ENCODE measurements around the gene MAP10.
"Not testable (repeated sequence)": the region's sequence is repeated elsewhere in the genome, so short reads cannot be mapped to it uniquely, and the experiment has no call there.

MAP10 gene, protein sequence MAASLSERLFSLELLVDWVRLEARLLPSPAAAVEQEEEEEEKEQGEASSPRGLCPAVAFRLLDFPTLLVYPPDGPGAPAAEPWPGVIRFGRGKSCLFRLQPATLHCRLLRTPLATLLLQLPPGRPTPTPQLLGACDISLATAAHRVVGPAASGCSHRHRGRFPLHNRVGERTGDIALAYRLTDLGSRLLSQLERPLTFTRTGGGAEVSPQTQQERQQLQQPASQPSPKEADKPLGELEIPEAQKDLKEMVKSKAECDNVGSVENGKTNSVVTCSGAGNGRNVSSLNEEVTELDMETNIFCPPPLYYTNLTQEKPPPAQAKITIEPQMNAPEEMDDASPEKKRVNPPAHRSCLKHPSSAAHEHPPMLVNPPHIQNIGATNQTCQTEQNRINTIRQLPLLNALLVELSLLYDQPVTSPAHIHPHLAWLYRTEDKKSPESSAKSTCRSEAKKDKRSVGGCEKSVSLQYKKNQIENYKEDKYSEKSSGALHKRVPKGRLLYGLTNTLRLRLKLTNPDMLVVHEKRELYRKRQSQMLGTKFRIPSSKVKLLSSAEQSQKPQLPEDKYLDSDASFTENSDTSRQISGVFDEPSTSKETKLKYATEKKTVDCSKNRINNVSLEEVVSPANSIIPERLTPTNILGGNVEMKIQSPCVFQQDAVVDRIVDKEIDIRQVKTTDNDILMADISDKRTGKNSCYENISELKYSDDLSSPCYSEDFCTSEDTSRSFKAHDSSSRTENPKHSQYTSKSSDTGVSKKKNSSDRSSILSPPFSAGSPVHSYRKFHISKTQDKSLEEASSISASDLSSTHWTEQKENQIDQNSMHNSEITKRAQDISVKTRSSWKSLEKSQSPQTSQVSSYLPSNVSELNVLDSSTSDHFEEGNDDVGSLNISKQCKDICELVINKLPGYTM

DNA sequence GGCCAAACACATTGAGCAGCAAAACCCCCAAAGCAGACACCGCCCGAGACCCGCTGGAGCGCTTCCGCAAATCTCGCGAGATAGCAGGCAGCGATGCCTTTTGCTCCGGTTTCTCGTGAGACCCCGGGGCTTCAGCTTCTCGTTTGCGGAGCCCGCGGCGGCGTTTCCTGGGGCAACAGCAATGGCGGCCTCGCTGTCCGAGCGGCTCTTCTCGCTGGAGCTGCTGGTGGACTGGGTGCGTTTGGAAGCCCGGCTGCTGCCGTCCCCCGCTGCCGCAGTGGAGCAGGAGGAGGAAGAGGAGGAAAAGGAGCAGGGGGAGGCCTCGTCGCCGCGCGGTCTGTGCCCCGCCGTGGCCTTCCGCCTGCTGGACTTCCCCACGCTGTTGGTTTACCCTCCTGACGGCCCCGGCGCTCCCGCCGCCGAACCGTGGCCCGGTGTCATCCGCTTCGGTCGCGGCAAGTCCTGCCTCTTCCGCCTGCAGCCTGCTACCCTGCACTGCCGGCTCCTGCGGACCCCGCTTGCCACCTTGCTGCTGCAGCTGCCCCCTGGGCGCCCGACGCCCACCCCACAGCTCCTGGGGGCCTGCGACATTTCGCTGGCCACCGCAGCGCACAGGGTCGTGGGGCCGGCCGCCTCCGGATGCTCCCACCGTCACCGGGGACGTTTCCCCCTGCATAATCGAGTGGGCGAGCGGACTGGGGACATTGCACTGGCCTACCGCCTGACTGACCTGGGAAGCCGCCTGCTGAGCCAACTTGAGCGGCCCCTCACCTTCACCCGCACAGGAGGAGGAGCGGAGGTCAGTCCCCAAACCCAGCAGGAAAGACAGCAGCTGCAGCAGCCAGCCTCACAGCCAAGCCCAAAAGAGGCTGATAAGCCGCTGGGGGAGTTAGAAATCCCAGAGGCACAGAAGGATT, at the start of gene MAP10:
TSS of gene MAP10 (plus strand) at position 148 of the 917 bp plus-strand sequence. CDS start at position 182, 34 bp downstream.
- DNase-seq = peak; percentile 62 to 69

DNA sequence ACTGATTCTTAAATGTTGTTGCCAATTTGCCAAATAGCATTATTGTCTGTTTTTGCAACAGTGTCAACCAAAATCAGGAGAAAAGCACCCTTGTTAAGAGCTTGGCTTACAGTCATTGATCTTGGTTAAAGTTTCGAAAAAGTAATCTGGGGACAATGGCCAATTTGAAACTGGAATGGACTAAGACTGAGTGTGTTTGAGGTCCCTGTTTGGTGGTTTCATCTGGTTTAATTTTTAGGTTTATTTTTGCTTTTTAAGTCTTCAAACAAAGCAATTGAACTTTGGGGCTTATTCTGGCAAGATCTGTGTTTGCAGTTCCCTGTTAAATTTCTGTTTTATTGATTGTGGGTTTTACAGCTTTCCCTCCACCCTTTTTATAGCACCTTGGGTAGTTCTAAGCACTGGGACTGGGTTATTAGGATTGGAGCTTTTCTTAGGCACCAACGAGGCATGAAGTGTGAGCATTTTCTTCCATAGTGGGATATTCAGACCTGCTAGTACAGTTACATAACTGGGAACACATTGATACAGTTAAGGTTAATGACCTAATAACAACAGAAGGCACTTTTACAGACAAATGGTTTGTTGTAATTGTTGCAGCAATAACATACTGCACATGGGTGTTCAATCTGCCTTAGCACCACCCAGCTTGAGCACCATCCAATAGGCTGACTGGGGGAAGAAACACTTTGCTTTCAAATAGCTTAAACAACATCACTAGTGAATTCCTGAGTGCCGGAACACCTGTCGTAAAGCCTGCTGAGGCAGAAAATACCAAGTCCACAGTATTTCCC, 40.6 kb upstream of the MAP10 start:
- no peak for DNase-seq

DNA sequence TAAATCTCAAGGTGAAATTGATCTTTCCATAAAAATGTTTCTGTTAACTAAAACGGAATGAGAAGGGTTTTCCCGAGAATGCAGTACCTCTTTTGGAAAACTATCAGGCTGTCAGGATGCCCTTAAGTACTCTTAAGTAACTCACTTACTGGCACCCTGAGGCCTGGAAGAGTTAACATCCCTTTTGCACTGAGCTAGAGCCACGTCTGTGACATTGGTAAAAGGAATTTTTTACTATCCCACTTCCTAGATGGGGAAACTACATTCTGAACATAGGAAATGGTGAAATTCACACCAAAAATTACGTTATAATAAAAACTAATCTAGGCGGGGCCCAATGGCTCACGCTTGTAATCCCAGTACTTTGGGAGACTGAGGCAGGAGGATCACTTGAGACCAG, 39.7 kb upstream of the MAP10 start:
- no peak for DNase-seq

DNA sequence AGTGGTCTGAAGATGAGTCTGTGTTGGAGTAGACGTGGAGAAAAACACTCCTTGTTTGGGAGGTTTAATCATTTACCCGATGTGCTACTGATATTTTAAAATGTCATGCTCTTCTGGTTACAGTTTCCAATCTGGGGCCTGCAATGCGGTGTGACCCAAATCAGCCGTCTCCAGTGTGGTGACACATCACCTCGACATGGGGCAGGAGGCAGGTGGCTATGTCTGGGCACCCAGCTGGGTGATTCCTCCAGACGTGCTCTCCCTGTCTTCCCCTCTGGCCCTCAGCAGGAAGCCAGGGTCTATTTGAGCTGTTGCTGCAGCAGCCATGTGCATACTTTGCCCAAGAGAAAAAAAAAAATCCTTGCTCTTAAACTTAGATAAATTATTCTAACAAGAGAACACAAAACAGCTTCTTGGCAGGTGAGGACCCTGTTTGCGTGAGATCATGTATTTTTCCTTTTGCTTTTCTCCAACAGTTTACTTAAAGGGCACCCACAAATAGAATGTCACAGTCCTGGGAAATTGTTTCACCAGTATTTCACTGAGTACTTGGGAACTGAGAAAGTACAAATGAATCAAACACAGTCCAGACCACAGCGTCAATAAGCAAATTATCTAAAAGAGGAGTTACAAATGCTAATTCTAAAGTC, 38.9 kb upstream of the MAP10 start:
- DNase-seq = no peak

DNA sequence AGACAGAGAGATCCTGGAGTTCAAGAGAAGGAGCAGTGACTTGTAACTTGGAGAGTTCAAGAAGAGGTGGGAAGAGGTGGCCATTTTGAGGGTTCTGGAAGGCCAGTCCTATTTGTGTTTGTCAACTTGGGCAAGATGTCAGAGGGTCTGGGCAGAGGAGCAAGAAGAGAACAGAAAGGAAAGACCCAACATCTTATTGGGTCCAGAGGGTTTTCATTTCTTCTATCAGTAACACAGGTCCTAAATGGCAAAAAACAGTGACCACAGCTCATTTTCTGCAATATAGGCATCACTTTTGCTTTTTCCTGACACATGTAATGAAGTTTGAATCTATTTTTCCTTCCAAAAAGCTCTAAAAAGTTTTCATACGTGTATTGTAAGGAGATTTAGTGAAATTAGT, 38.3 kb upstream of the MAP10 start:
- no peak for DNase-seq

DNA sequence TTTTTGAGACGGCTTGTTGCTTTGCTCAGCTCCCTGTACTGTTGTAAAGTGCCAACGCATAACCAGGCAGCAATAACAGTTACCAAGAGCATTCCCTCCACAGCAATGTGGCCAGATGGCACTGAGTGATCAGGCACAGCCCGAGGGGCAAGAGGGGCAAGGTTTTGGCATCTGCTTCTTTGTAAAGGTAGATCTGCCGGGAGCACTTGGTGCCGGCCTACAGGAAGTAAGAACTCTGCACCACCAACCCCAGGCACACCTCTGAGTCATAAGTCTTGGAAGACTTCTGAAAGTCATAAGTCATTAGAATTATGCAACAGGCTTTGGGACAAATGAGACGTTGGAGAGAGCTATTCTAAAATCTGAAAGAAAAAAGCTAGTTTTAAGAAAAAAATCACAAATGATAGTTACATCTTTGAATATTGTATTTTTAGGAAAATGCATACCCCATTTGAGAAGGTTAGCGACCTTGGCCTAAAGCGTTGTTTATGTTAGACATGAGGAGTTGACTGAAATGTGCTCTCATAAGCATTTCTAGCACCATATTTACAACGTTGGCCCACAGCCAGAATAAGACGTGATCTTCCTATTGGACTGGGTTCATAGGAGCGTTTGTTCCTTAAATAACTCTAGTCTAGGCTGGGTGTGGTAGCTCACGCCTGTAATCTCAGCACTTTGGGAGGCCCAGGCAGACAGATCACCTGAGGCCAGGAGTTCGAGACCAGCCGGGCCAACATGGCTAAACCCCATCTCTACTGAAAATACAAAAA, 37.7 kb upstream of the MAP10 start:
- peak; percentile 71 to 78 for DNase-seq

DNA sequence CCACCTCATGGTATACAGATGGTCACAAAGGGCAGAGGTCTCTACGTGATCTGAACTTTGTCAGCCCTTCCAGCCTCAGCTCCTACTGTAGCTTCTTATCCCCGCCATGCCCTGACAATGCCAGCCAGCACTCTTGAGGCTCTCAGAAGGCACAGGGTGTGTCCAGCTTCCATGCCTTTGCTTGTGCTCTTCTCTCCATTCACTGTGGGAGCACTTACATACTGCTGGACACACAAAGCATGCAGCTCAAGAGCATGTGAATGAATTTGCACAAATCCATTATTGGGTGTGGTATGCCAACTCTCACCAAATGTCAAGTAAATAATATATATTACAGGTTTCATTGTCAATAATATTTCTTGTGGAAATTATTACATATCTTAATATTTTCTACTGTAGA, 36.4 kb upstream of the MAP10 start:
- DNase-seq = no peak

DNA sequence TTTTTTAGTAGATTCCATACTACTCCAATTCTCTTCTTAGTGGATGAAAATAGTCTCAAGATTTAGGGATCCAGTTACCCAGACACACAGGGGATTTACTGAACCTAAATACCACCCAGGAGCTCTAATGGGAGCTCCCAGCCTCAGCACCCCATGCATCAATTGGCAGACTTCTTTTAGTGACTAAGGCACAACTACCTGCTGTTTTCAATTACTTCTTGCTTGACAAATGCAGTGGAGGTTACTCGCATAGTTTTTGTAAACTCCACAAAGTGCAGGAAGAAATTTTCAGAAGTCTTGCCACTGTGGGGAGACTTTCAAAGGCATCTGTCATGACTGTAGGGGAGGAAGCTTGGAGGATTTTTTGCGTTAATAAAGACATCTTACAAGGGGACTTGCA, 35.5 kb upstream of the MAP10 start:
- DNase-seq = no peak

DNA sequence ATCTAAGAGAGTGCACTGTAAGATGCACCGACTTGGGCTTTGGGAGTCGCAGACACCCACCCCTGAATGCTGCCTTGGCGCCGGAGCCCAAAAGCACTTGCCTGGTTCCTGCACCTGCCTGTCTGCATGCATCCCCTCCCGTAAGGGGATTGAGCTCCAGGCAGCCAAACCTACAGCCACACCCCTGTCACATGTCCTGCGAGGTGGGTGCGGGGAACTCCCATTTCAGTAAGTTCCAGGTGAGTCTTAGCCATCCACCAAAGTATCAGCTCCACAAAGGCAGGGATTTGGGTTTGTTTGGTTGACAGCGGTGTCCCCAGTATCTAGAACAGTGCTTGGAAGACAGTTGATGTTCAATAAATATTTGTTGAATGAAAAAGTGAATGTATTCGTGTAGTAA, 31.5 kb upstream of the MAP10 start:
- no peak for DNase-seq

DNA sequence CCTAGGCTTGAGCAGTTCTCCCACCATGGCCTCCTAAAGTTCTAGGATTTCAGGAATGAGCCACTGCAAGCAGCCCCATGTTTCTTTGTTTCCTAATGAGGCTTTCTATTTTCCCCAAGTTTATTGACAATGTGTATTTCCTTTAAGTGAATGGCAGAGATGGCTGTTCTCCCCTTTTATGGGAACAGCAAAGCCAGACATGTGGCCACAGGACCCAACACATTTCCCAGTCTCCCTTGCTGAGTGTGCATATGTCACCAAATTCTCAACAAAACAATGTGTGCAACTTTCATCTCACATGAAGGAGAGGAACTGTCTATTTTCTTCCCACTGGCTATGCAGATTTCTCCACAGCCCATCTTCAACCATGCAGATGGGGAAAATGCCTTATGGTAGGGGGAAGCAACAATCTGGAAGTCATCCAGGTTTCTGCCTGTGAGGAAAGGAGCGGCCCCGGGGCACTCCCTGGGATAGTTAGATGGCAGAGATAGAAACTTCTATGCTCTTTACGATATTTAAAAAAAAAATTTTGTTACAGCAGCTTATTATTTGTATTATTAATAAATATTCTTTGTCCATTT, 28.6 kb upstream of the MAP10 start:
- DNase-seq = no peak

DNA sequence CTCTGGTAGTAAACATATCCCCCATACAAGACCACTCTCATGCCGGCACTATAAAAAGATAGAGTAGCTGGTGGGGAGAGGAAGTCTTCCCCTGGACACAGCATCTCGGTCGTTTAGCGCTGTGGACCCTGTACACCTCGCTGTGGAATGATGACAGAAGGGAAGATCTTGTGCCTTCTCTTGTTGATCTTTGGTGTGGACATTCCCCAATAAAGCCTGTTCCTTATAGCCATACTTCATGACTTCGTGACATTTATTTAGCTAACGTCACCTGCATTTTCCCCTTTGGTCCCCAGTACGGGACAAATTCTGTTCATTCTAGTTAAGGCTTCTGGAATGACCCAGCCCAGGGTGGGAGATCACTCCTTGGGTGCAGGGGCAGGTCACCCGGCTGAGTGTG, 24.9 kb upstream of the MAP10 start:
- DNase-seq = no peak

DNA sequence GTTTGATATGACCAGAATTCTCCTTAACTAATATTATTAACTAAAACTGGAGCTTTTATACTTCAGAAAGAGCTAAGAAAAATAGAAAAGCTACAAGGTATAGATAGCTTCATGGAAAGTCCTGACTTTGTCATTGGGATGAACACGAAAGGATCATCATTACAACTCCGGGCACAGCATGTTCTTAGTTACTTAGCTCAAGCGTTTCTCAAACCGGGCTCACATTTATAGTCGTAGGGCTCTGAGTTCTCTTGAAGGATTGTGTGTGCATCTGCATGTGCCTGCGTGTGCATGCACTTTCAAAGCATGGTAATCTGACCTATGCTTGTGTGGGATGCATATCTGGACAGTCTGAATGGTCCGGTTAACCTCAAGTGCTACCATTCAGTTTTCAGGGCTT, 20.4 kb upstream of the MAP10 start:
- no peak for DNase-seq

DNA sequence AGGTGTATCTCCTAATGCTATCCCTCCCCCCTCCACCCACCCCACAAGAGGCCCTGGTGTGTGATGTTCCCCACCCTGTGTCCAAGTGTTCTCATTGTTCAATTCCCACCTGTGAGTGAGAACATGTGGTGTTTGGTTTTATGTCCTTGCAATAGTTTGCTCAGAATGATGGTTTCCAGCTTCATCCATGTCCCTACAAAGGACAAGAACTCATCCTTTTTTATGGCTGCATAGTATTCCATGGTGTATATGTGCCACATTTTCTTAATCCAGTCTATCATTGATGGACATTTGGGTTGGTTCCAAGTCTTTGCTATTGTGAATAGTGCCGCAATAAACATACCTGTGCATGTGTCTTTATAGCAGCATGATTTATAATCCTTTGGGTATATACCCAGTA, 19.6 kb upstream of the MAP10 start:
- not testable (repeated sequence) for DNase-seq

DNA sequence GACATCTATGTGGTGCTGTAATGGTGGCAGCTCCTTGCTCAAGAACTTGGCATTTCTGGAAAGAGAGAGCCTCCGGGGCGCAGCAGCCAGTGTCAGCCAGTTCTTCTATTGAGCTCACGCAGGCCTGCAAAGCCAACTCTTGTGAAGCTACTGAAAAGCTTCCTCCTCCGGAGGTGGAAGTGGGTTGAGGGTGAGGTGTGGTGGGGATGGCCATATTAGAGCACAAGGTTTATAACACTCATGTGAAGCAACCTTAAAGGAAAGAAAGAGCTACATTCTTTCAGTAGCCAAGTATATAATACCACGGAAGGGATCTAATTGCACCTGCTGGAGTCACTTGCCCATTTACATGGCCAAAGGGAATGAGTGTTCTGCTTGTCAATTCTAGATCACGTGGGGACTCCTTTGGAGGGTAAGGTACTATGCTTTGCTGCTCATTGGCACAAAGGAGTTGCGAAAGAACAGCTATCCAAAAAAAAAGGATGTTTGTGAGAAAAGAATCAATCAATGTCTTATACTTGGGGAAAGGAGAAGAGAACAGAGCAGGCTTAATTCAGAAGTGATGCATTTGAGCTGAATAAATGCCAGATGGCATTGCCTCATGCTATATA, 18.3 kb upstream of the MAP10 start:
- DNase-seq = no peak

DNA sequence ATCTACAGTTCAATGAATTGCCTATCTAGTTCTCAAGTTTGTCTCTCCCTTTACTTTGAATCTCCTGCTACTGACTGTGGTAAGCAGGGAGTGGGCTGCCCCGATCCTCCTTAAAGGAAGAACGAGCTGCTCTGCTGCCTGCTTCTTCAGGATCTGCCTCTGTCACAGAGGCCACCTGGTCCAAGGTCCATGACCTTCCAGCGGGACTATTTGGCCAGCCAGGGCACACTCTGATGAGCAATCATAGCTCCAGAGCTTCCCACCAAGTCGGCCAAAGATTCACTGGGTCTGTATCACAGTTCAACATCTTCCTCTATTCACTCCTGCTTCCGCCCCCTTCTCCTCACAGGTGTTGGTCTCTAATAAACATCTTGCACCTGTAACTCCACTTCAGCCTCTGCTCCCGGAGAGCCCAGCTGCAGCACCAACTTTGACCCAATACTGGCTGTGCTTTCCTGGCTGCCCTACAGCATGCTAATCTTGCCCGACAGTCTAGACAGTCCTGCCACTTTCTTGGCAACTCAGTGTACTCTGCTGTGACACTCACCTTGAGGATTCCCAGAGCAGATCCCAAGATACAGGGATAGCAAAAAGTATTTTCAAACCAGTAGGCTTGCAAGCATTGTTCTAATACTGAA, 16.9 kb upstream of the MAP10 start:
- DNase-seq = no peak

DNA sequence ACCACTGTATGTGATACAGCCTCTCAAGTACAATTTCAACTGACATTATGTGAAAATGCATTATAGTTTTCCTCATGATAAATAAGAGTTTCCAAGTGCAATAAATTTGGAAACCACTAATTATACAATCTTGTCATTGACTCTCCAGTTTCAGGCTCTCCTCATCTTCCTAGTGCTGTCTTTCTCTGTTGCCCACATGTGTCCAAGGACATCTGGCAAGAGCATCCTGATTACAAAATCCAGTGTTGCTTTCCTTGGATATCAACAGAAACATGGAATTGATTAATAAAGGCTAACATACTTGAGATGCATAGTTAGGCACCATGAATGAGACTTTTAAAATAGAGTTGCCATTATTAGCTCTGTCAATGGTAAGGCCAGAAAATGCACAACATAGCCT, 15.6 kb upstream of the MAP10 start:
- no peak for DNase-seq

DNA sequence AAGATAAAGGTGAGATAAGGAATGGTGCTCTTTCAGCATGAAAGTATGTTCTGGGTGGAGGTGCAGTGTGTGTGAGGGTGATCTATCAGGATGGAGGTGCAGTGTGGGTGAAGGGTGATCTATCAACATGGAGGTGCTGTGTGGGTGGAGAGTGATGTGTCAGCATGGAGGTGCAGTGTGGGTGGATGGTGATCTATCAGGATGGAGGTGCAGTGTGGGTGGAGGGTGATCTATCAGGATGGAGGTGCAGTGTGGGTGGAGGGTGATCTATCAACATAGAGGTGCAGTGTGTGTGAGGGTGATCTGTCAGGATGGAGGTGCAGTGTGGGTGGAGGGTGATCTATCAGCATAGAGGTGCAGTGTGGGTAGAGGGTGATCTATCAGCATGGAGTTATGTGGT, 12.3 kb upstream of the MAP10 start:
- no peak for DNase-seq

DNA sequence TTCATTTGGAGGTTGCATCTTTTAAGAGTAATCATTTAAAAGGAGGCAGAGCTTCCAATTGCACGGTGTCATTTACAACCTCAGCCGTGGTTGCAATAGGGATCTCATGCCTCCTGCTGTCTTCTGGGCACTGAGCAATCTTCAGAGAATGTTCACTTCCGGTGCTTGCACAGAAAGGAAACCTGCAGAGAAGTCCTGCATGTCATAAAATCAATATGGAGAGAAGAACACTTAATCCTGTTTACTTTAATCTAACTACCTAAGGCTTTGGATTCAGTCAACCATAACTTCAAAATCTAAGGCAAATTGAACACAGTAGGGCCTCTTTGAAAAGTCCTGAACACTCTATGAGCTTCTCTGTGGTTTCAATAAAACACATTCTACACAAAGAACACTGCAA, 11.3 kb upstream of the MAP10 start:
- peak; percentile 71 to 72 for DNase-seq

DNA sequence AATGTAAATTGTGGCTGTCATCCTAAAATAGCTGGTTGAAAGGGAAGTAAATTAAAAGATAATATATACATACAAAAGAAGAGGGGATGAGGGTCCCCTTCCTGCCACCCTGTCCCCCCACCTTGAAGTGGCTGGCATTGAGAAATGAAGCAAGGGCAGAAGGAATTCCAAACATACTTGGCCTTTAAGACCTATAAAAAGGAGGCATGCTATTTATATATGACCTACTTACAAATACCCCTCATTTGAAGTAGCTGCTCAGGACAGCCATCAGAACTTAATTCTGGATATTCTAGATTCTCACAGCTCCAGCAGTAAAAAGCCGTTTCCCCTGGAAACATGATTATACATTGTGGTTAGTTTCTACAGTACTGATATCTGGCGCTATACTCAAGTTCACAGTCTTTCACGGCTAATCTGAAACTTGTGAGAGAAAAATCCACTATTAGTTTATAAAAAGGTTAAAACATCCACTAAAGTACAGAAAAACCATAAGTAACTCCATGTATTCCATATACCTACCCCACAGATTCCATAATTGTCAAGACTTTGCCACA, 9.6 kb upstream of the MAP10 start:
- no peak for DNase-seq

Measured in Kasumi-1 (cell line).